HG02623 (cell line): ENCODE measurements around the gene KIF9.
A peak's percentile ranks its signal among the peaks of the same experiment; 100 is the strongest.
"Not testable (repeated sequence)": the region's sequence is repeated elsewhere in the genome, so short reads cannot be mapped to it uniquely, and the experiment has no call there.

Source experiments
- ATAC-seq: cut with Tn5 transposase; IDR thresholded peaks from one replicate; pipeline ENCODE4 v1.9.1; 2021; ENCODE audit warnings: moderate library complexity; ENCODE audit not compliant: unreplicated experiment

KIF9 gene

GRCh38 chr3:47256331-47256730 lies 26.3 kb downstream of the KIF9 start:
- not testable (repeated sequence) for ATAC-seq

GRCh38 chr3:47251689-47252088 lies 30.9 kb downstream of the KIF9 start:
- no peak for ATAC-seq

GRCh38 chr3:47251085-47251484 lies 31.5 kb downstream of the KIF9 start:
- not testable (repeated sequence) for ATAC-seq

GRCh38 chr3:47250309-47251060 lies 32.1 kb downstream of the KIF9 start:
- ATAC-seq = no peak

GRCh38 chr3:47247131-47248064 lies 35.2 kb downstream of the KIF9 start:
- no peak for ATAC-seq

GRCh38 chr3:47245271-47245670 lies 37.3 kb downstream of the KIF9 start:
- ATAC-seq = no peak

- ATAC-seq = no peak
Measured at GRCh38 chr3:47244531-47245100, 38.0 kb downstream of the KIF9 start.

- ATAC-seq = no peak
Measured at GRCh38 chr3:47243419-47244147, 39.0 kb downstream of the KIF9 start.

- ATAC-seq = no peak
Measured at GRCh38 chr3:47239929-47240328, 42.7 kb downstream of the KIF9 start.

GRCh38 chr3:47238017-47238416 lies 44.6 kb downstream of the KIF9 start:
- ATAC-seq = no peak

- ATAC-seq = peak; percentile 37
Measured at GRCh38 chr3:47228088-47228487, 54.5 kb downstream of the KIF9 start.

- peak; percentile 51 for ATAC-seq
Measured at GRCh38 chr3:47227678-47228077, 54.9 kb downstream of the KIF9 start.

GRCh38 chr3:47225310-47225906 lies 57.2 kb downstream of the KIF9 start:
- ATAC-seq = peak; percentile 45

GRCh38 chr3:47223755-47224154 lies 58.8 kb downstream of the KIF9 start:
- ATAC-seq = no peak

GRCh38 chr3:47221798-47222197 lies 60.8 kb downstream of the KIF9 start:
- no peak for ATAC-seq

- ATAC-seq = no peak
Measured at GRCh38 chr3:47210863-47211405, 71.7 kb downstream of the KIF9 start.

- ATAC-seq = not testable (repeated sequence)
Measured at GRCh38 chr3:47206022-47206421, 76.6 kb downstream of the KIF9 start.

- ATAC-seq = no peak
Measured at GRCh38 chr3:47204875-47205274, 77.7 kb downstream of the KIF9 start.

- ATAC-seq = no peak
Measured at GRCh38 chr3:47202542-47202941, 80.1 kb downstream of the KIF9 start.

GRCh38 chr3:47197287-47197686 lies 85.3 kb downstream of the KIF9 start:
- ATAC-seq = no peak
